Bronchial epithelial cell (primary cell): ENCODE measurements around the gene SLC25A21. TPM values are rescaled to one million over a fixed set of nuclear protein-coding genes. Genes with fewer than 3 reads are reported as not detected.

Source experiments
- DNase-seq: peaks from one replicate; pipeline ENCODE4 v3.0.0-alpha.2; 2010; ENCODE audit warnings: low read depth
- FAIRE-seq: peaks from 2 replicates; lab custom pipeline; 2011; peaks lifted over from hg19 to GRCh38; lab: Jason Lieb, UNC
- H3K27me3 ChIP-seq: 2 replicates; pipeline ENCODE4 v1.5.1; 2011; ENCODE audit warnings: low read length; ENCODE audit not compliant: control insufficient read depth, insufficient read depth
- H3K36me3 ChIP-seq: 2 replicates; pipeline ENCODE4 v1.5.1; 2011; ENCODE audit warnings: low read length; ENCODE audit not compliant: control insufficient read depth, insufficient read depth
- H3K4me3 ChIP-seq: 2 replicates; pipeline ENCODE4 v1.5.1; 2011; ENCODE audit warnings: mild to moderate bottlenecking, low read depth, low read length, control low read depth
- total RNA-seq: library from RNA; depleted of rRNA; stranded (reverse); fragments of >200 nt; gene quantifications from 2 replicates; pipeline ENCODE4 v1.2.1, GENCODE V29; 2014
- TF ChIP-seq, protein P1 (sequence below): IDR thresholded peaks from 2 replicates; pipeline ENCODE4 v1.5.1; 2011; ENCODE audit warnings: mild to moderate bottlenecking, moderate library complexity, low read length, control low read depth, inconsistent platforms; ENCODE audit not compliant: insufficient read depth, severe bottlenecking

The SLC25A21 gene
- total RNA-seq, 1 donor from 2014 or later = 0.53 TPM

DNA sequence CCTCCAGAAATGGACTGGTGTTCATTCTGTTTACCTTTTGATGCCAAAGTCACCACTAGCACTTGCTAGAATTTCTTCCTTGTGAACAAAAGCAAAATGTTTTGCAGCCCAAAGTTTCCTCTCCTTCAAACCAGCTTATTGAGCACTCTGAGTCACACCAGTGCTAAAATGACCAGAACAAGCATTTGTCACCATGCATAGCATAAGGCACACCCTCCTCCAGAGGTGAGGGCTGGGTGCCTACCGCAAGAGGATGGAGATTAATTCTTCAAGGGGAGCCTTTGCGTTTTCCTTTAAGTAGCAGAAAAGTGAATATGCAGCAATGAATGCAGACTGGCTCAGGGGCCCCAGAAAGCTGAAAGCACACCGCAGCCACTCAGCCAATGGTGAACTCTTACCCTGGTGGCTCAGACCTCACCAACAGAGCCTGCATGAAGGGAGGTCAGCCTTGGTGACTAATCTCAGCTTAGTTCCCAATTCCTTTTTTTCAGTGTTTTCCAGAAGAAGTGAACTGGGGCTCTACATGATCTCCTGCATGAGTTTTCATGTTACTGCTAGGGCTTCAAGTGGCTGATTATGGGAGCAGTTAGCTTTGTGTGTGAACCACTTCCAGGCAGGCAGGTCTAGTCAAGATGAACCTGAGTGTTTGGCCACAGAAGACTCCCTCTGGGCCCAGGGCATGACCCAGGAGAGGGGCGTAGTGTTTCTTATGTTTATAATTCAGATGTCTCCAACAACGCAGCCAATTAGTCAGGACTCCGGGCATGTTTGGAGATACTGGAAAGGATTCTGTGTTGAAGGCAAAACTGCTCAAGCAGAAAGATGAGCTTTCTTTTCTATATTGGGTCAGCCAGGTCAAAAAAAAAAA lies 414.4 kb downstream of the SLC25A21 start:
- DNase-seq (peak; percentile 46), FAIRE-seq (no peak)
- Histone ChIP-seq H3K4me3 (no peak overlapping the region), H3K36me3 (no peaks in the 10 kb centered on the region), H3K27me3 (no peaks in the 10 kb centered on the region)
- TF ChIP-seq, protein P1, sequence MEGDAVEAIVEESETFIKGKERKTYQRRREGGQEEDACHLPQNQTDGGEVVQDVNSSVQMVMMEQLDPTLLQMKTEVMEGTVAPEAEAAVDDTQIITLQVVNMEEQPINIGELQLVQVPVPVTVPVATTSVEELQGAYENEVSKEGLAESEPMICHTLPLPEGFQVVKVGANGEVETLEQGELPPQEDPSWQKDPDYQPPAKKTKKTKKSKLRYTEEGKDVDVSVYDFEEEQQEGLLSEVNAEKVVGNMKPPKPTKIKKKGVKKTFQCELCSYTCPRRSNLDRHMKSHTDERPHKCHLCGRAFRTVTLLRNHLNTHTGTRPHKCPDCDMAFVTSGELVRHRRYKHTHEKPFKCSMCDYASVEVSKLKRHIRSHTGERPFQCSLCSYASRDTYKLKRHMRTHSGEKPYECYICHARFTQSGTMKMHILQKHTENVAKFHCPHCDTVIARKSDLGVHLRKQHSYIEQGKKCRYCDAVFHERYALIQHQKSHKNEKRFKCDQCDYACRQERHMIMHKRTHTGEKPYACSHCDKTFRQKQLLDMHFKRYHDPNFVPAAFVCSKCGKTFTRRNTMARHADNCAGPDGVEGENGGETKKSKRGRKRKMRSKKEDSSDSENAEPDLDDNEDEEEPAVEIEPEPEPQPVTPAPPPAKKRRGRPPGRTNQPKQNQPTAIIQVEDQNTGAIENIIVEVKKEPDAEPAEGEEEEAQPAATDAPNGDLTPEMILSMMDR = no peak

DNA sequence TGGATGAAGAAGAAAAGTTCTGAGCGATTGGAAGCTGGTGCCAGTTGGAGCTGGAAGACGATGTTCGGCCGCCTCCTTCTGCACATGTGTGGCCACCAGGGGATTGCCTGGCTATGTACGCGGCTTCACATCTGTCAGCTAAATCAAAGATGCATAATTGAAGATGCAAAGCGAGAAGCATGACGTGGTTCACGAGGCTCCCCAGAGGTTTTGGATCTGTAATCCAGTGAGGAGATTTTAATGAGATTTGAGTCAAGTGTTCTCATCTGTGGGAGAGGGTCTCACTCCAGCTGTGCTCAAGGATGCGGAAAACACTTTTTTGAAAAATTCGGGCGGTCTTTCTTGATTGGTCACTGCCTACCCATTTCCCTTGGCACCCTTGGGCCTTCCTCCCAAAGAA lies 416.2 kb downstream of the SLC25A21 start:
- DNase-seq (no peak), FAIRE-seq (no peak)
- no peaks in the 10 kb centered on the region for H3K36me3 ChIP-seq
- H3K4me3 ChIP-seq = no peak overlapping the region
- TF ChIP-seq, protein P1 = no peak
- H3K27me3 ChIP-seq = no peaks in the 10 kb centered on the region

DNA sequence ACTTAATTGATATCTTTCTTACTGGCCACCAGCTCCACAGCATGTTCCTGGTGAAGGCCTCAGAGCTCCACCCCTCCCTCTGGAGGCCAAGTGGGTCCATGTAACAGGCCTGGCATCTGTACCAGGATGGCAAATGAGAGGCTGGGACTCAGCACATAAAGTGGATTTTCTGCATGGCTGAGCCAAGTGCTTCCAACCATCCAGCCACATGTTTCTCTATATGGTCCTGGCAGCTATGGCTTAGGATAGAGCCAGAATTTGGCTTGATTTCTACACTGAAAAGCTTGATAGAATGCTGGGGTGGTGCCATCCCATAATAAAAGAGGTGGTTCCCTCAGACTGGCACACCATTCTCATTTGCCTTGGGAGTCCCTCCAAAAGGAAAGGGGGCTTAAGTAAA lies 416.6 kb downstream of the SLC25A21 start:
- Histone ChIP-seq H3K4me3 (no peak overlapping the region), H3K36me3 (no peaks in the 10 kb centered on the region), H3K27me3 (no peaks in the 10 kb centered on the region)
- FAIRE-seq (no peak), DNase-seq (no peak)
- TF ChIP-seq, protein P1 = no peak

DNA sequence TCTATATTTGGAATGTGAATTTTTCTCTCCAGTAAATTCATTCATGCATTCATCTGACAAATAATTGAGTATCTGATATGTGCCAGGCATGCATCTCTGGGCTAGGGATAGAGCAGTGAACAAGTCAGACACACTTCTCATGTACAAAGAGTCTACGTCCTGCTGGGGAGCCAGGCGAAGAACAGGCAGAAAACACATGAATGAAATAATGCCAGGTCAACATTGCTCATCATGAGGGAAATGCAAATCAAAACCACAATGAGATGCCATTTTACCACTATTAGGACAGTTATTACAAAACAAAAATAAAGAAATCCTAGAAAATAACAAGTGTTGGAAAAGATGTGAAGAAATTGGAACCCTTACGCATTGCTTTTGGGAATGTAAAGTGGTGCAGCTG lies 420.5 kb downstream of the SLC25A21 start:
- DNase-seq (peak; percentile 82), FAIRE-seq (peak; percentile 55)
- Histone ChIP-seq H3K36me3 (no peaks in the 10 kb centered on the region), H3K27me3 (no peaks in the 10 kb centered on the region), H3K4me3 (no peak overlapping the region)
- TF ChIP-seq, protein P1 = no peak

DNA sequence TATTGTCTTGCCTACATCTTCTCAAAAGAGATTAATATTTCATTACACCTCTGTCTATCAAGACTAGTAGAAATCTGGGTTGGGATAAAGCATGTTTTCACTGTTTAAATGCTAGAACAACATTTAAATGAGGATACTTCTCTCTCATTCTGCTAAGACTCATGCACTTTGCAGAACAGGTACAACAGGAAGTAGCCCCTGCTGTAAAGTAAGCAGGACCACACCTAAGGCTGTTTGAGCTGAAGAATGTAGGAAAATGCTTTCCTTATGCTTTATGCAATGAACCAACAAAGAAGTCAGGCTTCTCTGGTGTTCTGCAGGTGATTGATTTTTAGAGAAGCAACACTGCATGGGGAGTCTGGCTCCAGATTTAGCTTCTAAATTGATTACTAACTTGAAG lies 421.3 kb downstream of the SLC25A21 start:
- no peak for FAIRE-seq

More for the DNA sequence above, 421.3 kb downstream of the SLC25A21 start:
- no peaks in the 10 kb centered on the region for H3K27me3 ChIP-seq
- H3K36me3 ChIP-seq = no peaks in the 10 kb centered on the region
- TF ChIP-seq, protein P1 = no peak
- H3K4me3 ChIP-seq = no peak overlapping the region
- DNase-seq = peak; percentile 68
